ENCODE data around the gene TNIK. TPM values are rescaled to one million over a fixed set of nuclear protein-coding genes. Genes with fewer than 3 reads are reported as not detected.

Gene TNIK
- total RNA-seq, 2 donors from 2014 or later = 32.2 to 43.2 TPM

DNA sequence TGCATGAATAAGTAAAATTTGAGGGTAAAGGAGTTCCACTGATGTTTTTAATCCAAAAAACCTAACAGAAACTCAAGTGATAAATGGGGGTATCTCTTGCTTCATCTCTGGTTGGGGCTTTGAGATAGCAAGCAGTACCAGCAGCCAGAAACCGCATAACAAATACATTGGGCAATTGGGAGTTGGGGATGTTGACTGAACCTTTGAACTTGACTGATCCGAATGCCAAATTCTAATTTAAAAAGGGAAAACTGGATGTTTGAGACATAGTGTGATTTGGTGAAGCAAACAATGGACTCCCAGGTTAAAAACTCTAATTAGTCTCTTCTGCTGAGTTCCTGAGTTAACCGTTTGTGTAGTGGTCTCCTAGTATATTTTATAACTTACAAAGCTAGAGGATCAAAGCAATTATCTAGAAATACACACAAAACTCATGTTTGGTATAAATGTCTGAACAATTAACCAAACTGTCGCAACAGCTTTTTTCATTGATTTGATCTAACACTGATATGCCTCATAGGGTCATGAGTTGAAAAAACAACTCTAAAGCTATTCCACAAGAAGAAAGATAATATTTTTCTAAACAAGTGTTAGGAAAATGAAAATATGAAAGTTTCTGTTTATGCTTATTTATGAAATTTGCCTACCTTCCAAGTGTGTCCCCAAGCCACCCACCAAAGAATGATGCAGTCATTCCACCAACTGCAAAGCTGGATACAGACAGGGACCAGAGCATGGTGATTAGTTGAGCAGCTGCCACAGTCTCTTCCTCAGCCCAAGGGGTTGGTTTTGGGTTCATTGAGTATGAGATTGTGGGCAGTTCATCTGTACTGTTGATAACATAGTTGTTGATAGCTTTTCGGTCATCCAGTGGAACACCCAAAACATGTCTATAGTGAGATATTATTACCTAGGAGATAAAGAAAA lies 446.1 kb downstream of the TNIK start:
- Mint-ChIP-seq H3K27me3 (ENCODE audit: low read depth) (peaks cover 8% of the 10 kb centered on the region), H3K9me3 (no peaks in the 10 kb centered on the region), H3K36me3 (ENCODE audit: insufficient read depth in 2 of 2) (no peaks in the 10 kb centered on the region), H3K27ac (no peak overlapping the region), H3K4me3 (no peak overlapping the region), H3K4me1 (ENCODE audit: low read depth) (no peaks in the 10 kb centered on the region)
- DNase-seq (no peak), ATAC-seq (replicated peaks in 1 of 2) (no peak)

GRCh38 chr3:171011873-171012336 lies 448.3 kb downstream of the TNIK start:
- ATAC-seq (replicated peaks in 1 of 2) = no peak
- Mint-ChIP-seq H3K27me3 (ENCODE audit: low read depth) (peaks cover 8% of the 10 kb centered on the region), H3K36me3 (ENCODE audit: insufficient read depth in 2 of 2) (no peaks in the 10 kb centered on the region), H3K9me3 (no peaks in the 10 kb centered on the region), H3K4me1 (ENCODE audit: low read depth) (no peaks in the 10 kb centered on the region), H3K27ac (no peak overlapping the region), H3K4me3 (no peak overlapping the region)
- DNase-seq = no peak

Measured in activated T-cell treated with anti-CD3 and anti-CD28 coated beads, Interleukin-2, amount 50 U/mL, for 72 hours (primary cell).